ENCODE results near the gene NEU3. TPM values are rescaled to one million over a fixed set of nuclear protein-coding genes. Genes with fewer than 3 reads are reported as not detected.
A peak's percentile ranks its signal among the peaks of the same experiment; 100 is the strongest.

NEU3 gene, protein sequence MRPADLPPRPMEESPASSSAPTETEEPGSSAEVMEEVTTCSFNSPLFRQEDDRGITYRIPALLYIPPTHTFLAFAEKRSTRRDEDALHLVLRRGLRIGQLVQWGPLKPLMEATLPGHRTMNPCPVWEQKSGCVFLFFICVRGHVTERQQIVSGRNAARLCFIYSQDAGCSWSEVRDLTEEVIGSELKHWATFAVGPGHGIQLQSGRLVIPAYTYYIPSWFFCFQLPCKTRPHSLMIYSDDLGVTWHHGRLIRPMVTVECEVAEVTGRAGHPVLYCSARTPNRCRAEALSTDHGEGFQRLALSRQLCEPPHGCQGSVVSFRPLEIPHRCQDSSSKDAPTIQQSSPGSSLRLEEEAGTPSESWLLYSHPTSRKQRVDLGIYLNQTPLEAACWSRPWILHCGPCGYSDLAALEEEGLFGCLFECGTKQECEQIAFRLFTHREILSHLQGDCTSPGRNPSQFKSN
- 10 to 100 TPM; 10.9 to 50.0 (median 13.3) TPM for total RNA-seq

DNA sequence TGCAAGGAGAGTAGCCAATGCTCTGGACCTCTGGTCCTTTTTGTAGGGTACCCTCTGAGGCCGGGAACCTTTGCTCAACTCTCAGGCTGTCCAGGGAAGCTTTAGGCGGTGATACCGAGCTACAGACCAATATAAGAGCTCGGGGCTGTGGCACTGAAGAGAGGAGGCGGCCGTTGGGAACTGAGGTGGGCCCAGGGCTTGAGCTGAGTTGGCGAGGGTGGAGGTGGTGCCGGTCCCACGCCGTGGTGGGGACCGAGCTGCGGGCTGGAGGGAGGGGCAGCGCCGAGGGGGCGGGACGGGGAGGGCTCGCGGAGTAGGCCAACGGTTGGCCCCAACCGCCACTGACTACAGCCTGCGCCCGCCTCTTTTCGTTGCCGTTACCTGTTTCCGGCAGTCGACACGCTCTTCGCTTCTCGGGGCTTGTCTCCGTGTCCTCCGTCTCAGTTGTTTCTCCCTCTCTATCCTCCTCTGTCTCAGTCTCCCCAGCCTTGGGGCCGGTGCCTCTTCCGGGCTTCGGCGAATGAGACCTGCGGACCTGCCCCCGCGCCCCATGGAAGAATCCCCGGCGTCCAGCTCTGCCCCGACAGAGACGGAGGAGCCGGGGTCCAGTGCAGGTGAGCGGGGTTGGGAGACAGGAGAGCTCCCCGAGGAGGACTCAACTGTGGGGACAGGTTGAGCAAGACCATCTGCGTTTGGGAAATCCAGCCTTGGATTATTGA, at the start of gene NEU3:
Gene NEU3 (plus strand): TSS at position 393 of the 719 bp plus-strand sequence. CDS start 128 bp downstream, at position 521.
- H3K4me1 ChIP-seq, result no peaks in the 10 kb centered on the region
- H3K27ac ChIP-seq, result peak within 1 kb of the TSS; percentile 51 to 67
- no peaks in the 10 kb centered on the region for H3K27me3 ChIP-seq
- DNase-seq, result peak; percentile 65 to 71
- H3K36me3 ChIP-seq, result no peaks in the 10 kb centered on the region
- intact Hi-C loops (cut with DNase I; ENCODE audit: low total_unique reads), result no loop called here
- H3K4me3 ChIP-seq, result peak within 1 kb of the TSS; percentile 65 to 74
- H3K9me3 ChIP-seq, result no peaks in the 10 kb centered on the region
- no peak for TF ChIP-seq POLR2A (IDR thresholded peaks at IDR 0.05)
- TF ChIP-seq, protein P1, sequence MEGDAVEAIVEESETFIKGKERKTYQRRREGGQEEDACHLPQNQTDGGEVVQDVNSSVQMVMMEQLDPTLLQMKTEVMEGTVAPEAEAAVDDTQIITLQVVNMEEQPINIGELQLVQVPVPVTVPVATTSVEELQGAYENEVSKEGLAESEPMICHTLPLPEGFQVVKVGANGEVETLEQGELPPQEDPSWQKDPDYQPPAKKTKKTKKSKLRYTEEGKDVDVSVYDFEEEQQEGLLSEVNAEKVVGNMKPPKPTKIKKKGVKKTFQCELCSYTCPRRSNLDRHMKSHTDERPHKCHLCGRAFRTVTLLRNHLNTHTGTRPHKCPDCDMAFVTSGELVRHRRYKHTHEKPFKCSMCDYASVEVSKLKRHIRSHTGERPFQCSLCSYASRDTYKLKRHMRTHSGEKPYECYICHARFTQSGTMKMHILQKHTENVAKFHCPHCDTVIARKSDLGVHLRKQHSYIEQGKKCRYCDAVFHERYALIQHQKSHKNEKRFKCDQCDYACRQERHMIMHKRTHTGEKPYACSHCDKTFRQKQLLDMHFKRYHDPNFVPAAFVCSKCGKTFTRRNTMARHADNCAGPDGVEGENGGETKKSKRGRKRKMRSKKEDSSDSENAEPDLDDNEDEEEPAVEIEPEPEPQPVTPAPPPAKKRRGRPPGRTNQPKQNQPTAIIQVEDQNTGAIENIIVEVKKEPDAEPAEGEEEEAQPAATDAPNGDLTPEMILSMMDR (IDR thresholded peaks at IDR 0.05), result no peak

DNA sequence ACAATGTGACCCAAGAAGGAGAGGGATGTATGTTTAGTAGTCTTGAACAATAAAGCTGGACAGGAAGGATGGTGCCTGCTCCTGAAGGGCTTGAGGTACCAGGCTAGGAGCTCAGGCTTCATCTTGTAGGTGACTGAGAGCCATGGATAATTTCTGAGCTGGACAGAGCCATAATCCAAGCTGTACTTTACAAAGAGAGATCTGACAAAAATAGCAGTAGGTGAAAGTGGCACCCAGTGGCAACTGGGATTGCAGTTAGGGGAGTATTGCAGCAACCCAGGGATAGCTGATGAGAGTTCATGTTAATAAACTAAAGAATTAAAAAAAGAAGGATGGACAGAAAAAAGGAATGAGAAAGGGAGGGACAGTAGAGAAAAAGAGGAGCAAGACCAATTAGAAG, 47.2 kb upstream of the NEU3 start:
- TF ChIP-seq, protein P1 (IDR thresholded peaks at IDR 0.05), result no peak
- no peak for TF ChIP-seq POLR2A (IDR thresholded peaks at IDR 0.05)
- H3K27me3 ChIP-seq, result no peaks in the 10 kb centered on the region
- intact Hi-C loops (cut with DNase I; ENCODE audit: low total_unique reads), result no loop called here
- no peaks in the 10 kb centered on the region for H3K4me1 ChIP-seq
- no peaks in the 10 kb centered on the region for H3K9me3 ChIP-seq
- H3K27ac ChIP-seq, result no peak overlapping the region
- no peak for DNase-seq
- no peak overlapping the region for H3K4me3 ChIP-seq
- no peaks in the 10 kb centered on the region for H3K36me3 ChIP-seq

DNA sequence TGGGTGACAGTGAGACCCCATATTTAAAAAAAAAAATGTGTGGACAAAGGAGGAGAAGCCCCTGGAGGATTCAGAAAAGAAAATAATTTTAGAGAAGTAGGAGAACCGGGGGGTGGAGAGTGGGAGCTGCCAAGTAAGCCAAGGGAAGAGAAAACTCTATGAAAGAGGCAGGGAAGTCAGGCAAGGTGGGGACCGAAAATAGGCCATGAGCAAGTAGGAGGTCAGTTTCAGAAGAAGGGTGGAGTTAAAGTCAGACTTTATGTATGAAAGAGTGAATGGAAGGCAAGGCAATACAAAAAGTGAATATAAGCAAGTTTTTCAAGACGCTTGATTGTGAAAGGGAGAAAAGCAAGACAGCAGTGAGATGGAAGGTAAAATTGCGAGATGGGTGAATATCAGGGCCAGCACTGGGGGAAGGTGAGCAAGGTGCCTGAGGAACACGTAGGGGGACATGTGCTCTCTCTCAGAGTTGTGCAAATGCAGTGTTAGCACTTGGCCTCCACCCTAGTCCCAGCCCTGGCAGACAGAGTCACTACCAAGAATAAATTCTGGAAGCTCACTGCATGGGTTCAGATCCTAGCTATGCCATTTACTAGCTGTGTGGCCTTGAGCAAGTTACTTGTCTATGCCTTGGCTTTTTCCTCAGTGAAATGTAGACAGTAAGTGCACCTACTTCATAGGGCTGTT, 46.5 kb upstream of the NEU3 start:
- H3K4me1 ChIP-seq, result no peaks in the 10 kb centered on the region
- TF ChIP-seq, protein P1 (IDR thresholded peaks at IDR 0.05), result no peak
- TF ChIP-seq POLR2A (IDR thresholded peaks at IDR 0.05), result no peak
- H3K36me3 ChIP-seq, result no peaks in the 10 kb centered on the region
- no peaks in the 10 kb centered on the region for H3K27me3 ChIP-seq
- no peak for DNase-seq
- no peak overlapping the region for H3K4me3 ChIP-seq
- H3K27ac ChIP-seq, result no peak overlapping the region
- intact Hi-C loops (cut with DNase I; ENCODE audit: low total_unique reads), result no loop called here
- no peaks in the 10 kb centered on the region for H3K9me3 ChIP-seq

DNA sequence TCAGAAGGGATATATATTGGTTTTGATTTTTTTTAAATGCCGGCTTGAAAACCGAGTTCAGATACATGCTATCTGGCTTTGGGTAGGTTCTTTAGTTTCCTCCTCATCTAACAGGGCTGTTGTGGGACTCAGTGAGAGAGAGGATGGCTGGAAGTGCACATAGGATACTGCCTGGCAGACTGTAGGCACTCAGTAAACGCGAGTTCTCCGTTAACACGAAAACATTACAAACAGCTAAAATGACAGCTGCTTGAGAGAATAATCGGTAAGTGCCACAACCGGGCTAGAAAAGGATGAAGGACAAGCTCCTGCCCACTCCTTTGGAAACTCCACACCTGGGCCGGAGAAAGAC, 40.2 kb upstream of the NEU3 start:
- no peak for TF ChIP-seq POLR2A (IDR thresholded peaks at IDR 0.05)
- TF ChIP-seq, protein P1 (IDR thresholded peaks at IDR 0.05), result no peak
- DNase-seq, result no peak
- intact Hi-C loops (cut with DNase I; ENCODE audit: low total_unique reads), result no loop called here
- no peaks in the 10 kb centered on the region for H3K9me3 ChIP-seq
- H3K36me3 ChIP-seq, result no peaks in the 10 kb centered on the region
- H3K27ac ChIP-seq, result peak overlapping the region; percentile 71 to 85
- no peaks in the 10 kb centered on the region for H3K27me3 ChIP-seq
- H3K4me3 ChIP-seq, result peak overlapping the region; percentile 76 to 92
- peaks cover 5 to 17% of the 10 kb centered on the region in 2 donors for H3K4me1 ChIP-seq
